ENCODE measurements around the gene HPSE2.

GRCh38 chr10:98901441-98902110 is 334.1 kb downstream of the HPSE2 start:
- TF ChIP-seq, protein P1, sequence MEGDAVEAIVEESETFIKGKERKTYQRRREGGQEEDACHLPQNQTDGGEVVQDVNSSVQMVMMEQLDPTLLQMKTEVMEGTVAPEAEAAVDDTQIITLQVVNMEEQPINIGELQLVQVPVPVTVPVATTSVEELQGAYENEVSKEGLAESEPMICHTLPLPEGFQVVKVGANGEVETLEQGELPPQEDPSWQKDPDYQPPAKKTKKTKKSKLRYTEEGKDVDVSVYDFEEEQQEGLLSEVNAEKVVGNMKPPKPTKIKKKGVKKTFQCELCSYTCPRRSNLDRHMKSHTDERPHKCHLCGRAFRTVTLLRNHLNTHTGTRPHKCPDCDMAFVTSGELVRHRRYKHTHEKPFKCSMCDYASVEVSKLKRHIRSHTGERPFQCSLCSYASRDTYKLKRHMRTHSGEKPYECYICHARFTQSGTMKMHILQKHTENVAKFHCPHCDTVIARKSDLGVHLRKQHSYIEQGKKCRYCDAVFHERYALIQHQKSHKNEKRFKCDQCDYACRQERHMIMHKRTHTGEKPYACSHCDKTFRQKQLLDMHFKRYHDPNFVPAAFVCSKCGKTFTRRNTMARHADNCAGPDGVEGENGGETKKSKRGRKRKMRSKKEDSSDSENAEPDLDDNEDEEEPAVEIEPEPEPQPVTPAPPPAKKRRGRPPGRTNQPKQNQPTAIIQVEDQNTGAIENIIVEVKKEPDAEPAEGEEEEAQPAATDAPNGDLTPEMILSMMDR (IDR thresholded peaks at IDR 0.05): no peak
- TF ChIP-seq POLR2A (IDR thresholded peaks at IDR 0.05): no peak
